ENCODE measurements around the gene CHTF18. TPM values are rescaled to one million over a fixed set of nuclear protein-coding genes. Genes with fewer than 3 reads are reported as not detected.
"Not testable (repeated sequence)": the region's sequence is repeated elsewhere in the genome, so short reads cannot be mapped to it uniquely, and the experiment has no call there.

Gene CHTF18
- total RNA-seq, 1 experiment from 2014 or later, result 102 TPM

- Histone ChIP-seq H3K36me3 (ENCODE audit: control insufficient read depth, insufficient read depth, low read length) (no peaks in the 10 kb centered on the region), H3K4me3 (ENCODE audit: low read depth, low read length) (no peak overlapping the region), H3K4me1 (0 out of 2 replicates have a peak, but pooled peaks cover 3% of the 10 kb centered on the region), H3K27me3 (replicated peaks; ENCODE audit: control insufficient read depth, insufficient read depth, low read length) (no peaks in the 10 kb centered on the region), H3K9me3 (no peaks in the 10 kb centered on the region)
- ChIA-PET POLR2A (no interaction called here), CTCF (no interaction called here)
- no peak overlapping the region for H3K27ac Mint-ChIP-seq (ENCODE audit: unreplicated experiment)
- H3K4me1 Mint-ChIP-seq (ENCODE audit: low read depth, unreplicated experiment), result no peaks in the 10 kb centered on the region
- H3K27me3 Mint-ChIP-seq (ENCODE audit: insufficient read depth, unreplicated experiment), result no peaks in the 10 kb centered on the region
- no peaks in the 10 kb centered on the region for H3K9me3 Mint-ChIP-seq (ENCODE audit: unreplicated experiment)
- DNase-seq, result no peak
- TF ChIP-seq CTCF (IDR thresholded peaks at IDR 0.05; ENCODE audit: insufficient read depth in 1 of 2, low read depth in 1 of 2, low read length in 1 of 2, severe bottlenecking in 1 of 2, unreplicated experiment in 1 of 2), result no peak
- no peaks in the 10 kb centered on the region for H3K36me3 Mint-ChIP-seq (ENCODE audit: insufficient read depth, unreplicated experiment)
- no TSS peak for BruUV-seq (replicated peaks)
- intact Hi-C loops (cut with micrococcal nuclease; ENCODE audit: unreplicated experiment), result no loop called here
- no peak overlapping the region for H3K4me3 Mint-ChIP-seq (ENCODE audit: unreplicated experiment)
Measured at GRCh38 chr16:772959-773358, 15.5 kb upstream of the CHTF18 start.

- CTCF ChIA-PET, result no interaction called here
Measured at GRCh38 chr16:774086-775001, 14.1 kb upstream of the CHTF18 start.

GRCh38 chr16:775236-775796 is 13.1 kb upstream of the CHTF18 start:
- intact Hi-C loops (cut with micrococcal nuclease; ENCODE audit: unreplicated experiment), result no loop called here
- ChIA-PET POLR2A (no interaction called here), CTCF (no interaction called here)
- Histone ChIP-seq H3K27me3 (replicated peaks; ENCODE audit: control insufficient read depth, insufficient read depth, low read length) (no peaks in the 10 kb centered on the region), H3K36me3 (ENCODE audit: control insufficient read depth, insufficient read depth, low read length) (no peaks in the 10 kb centered on the region), H3K9me3 (no peaks in the 10 kb centered on the region), H3K4me3 (ENCODE audit: low read depth, low read length) (no peak overlapping the region), H3K4me1 (0 out of 2 replicates have a peak, but pooled peaks cover 3% of the 10 kb centered on the region)
- TF ChIP-seq CTCF (IDR thresholded peaks at IDR 0.05; ENCODE audit: insufficient read depth in 1 of 2, low read depth in 1 of 2, low read length in 1 of 2, severe bottlenecking in 1 of 2, unreplicated experiment in 1 of 2), result no peak
- BruUV-seq (replicated peaks), result no TSS peak
- Mint-ChIP-seq H3K27ac (ENCODE audit: unreplicated experiment) (no peak overlapping the region), H3K36me3 (ENCODE audit: insufficient read depth, unreplicated experiment) (no peaks in the 10 kb centered on the region), H3K27me3 (ENCODE audit: insufficient read depth, unreplicated experiment) (no peaks in the 10 kb centered on the region), H3K4me1 (ENCODE audit: low read depth, unreplicated experiment) (no peaks in the 10 kb centered on the region), H3K9me3 (ENCODE audit: unreplicated experiment) (no peaks in the 10 kb centered on the region), H3K4me3 (ENCODE audit: unreplicated experiment) (no peak overlapping the region)
- no peak for DNase-seq

More at GRCh38 chr16:774086-775001, 14.1 kb upstream of the CHTF18 start:
- no peaks in the 10 kb centered on the region for H3K36me3 Mint-ChIP-seq (ENCODE audit: insufficient read depth, unreplicated experiment)
- no peak overlapping the region for H3K4me3 Mint-ChIP-seq (ENCODE audit: unreplicated experiment)
- Histone ChIP-seq H3K4me1 (0 out of 2 replicates have a peak, but pooled peaks cover 3% of the 10 kb centered on the region), H3K9me3 (no peaks in the 10 kb centered on the region), H3K4me3 (ENCODE audit: low read depth, low read length) (no peak overlapping the region), H3K36me3 (ENCODE audit: control insufficient read depth, insufficient read depth, low read length) (no peaks in the 10 kb centered on the region), H3K27me3 (replicated peaks; ENCODE audit: control insufficient read depth, insufficient read depth, low read length) (no peaks in the 10 kb centered on the region)
- no peak for TF ChIP-seq CTCF (IDR thresholded peaks at IDR 0.05; ENCODE audit: insufficient read depth in 1 of 2, low read depth in 1 of 2, low read length in 1 of 2, severe bottlenecking in 1 of 2, unreplicated experiment in 1 of 2)
- no peaks in the 10 kb centered on the region for H3K4me1 Mint-ChIP-seq (ENCODE audit: low read depth, unreplicated experiment)
- H3K9me3 Mint-ChIP-seq (ENCODE audit: unreplicated experiment), result no peaks in the 10 kb centered on the region
- no TSS peak for BruUV-seq (replicated peaks)
- intact Hi-C loops (cut with micrococcal nuclease; ENCODE audit: unreplicated experiment), result no loop called here
- POLR2A ChIA-PET, result no interaction called here
- no peaks in the 10 kb centered on the region for H3K27me3 Mint-ChIP-seq (ENCODE audit: insufficient read depth, unreplicated experiment)
- H3K27ac Mint-ChIP-seq (ENCODE audit: unreplicated experiment), result no peak overlapping the region
- no peak for DNase-seq

- not testable (repeated sequence) for BruUV-seq (replicated peaks); H3K36me3 Mint-ChIP-seq (ENCODE audit: insufficient read depth, unreplicated experiment); H3K27ac Mint-ChIP-seq (ENCODE audit: unreplicated experiment)
Measured at GRCh38 chr16:776298-776697, 12.1 kb upstream of the CHTF18 start.

More at GRCh38 chr16:776298-776697, 12.1 kb upstream of the CHTF18 start:
- H3K4me1 Mint-ChIP-seq (ENCODE audit: low read depth, unreplicated experiment); H3K27me3 Mint-ChIP-seq (ENCODE audit: insufficient read depth, unreplicated experiment); H3K27me3 ChIP-seq (replicated peaks; ENCODE audit: control insufficient read depth, insufficient read depth, low read length); H3K4me3 ChIP-seq (ENCODE audit: low read depth, low read length); H3K4me3 Mint-ChIP-seq (ENCODE audit: unreplicated experiment); H3K36me3 ChIP-seq (ENCODE audit: control insufficient read depth, insufficient read depth, low read length); CTCF ChIA-PET; H3K9me3 Mint-ChIP-seq (ENCODE audit: unreplicated experiment); H3K9me3 ChIP-seq; DNase-seq; H3K4me1 ChIP-seq; POLR2A ChIA-PET; intact Hi-C loops (cut with micrococcal nuclease; ENCODE audit: unreplicated experiment): not testable (repeated sequence)
